DOHH2 (cell line): Measurements from ENCODE around the gene BBS2.

Source experiments
- EZH2phosphoT487 ChIP-seq: fragments of 200-600 bp; sonication (generic); IDR thresholded peaks from 2 replicates; pipeline ENCODE4 v1.6.1; 2017; ENCODE audit warnings: borderline replicate concordance, mild to moderate bottlenecking, antibody characterized with exemption, low read length, moderate library complexity, mixed read lengths
- TF ChIP-seq, protein P1 (sequence below): fragments of 200-600 bp; sonication (generic); IDR thresholded peaks from one replicate; pipeline ENCODE4 v1.5.1; 2014; ENCODE audit warnings: antibody characterized with exemption, mild to moderate bottlenecking, low read depth, low read length; ENCODE audit not compliant: poor library complexity, severe bottlenecking

DNA sequence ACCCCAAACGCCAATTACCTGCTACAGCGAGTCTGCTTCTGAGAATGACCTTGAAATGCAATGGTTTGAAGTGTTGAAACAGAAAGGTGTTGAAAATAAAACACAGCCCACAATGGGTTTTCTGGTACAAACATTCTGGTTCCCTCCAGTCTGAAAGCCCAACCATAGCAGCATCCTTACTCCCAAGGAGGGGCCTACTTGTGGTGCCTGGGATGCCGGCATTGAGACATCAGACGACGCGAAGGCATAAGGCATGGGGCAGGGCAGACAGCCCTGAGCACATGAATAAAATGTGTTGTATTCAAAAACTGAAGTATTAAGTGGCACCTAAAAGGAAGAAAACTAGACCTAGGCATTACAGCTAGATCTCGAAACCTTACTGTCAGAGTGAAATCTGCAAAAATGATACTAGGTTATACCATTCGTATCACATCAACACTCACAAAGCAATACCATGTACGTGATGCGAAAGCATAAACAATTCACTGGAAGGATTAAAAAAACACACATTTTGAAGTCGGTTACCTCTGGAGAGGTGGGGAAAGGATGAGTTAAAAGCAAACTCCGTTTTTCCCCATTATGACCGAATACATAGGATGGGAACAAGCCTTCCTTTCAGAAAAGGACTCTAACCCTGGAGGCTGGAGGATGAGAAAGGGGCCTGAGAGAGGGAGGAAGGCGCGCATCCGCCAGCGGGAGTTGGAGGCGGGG is 69.4 kb downstream of the BBS2 start:
- TF ChIP-seq EZH2phosphoT487 = no peak
- TF ChIP-seq, protein P1, sequence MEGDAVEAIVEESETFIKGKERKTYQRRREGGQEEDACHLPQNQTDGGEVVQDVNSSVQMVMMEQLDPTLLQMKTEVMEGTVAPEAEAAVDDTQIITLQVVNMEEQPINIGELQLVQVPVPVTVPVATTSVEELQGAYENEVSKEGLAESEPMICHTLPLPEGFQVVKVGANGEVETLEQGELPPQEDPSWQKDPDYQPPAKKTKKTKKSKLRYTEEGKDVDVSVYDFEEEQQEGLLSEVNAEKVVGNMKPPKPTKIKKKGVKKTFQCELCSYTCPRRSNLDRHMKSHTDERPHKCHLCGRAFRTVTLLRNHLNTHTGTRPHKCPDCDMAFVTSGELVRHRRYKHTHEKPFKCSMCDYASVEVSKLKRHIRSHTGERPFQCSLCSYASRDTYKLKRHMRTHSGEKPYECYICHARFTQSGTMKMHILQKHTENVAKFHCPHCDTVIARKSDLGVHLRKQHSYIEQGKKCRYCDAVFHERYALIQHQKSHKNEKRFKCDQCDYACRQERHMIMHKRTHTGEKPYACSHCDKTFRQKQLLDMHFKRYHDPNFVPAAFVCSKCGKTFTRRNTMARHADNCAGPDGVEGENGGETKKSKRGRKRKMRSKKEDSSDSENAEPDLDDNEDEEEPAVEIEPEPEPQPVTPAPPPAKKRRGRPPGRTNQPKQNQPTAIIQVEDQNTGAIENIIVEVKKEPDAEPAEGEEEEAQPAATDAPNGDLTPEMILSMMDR = no peak
